Adrenal gland (tissue), 19 donors: Measurements from ENCODE around the gene NUP58. TPM values are rescaled to one million over a fixed set of nuclear protein-coding genes. Genes with fewer than 3 reads are reported as not detected.

ENCODE experiments used
- DNase-seq, 7 donors: peaks; one replicate each; pipeline ENCODE4 v3.0.0-alpha.2; 2019 to 2020
- H3K27ac ChIP-seq, 5 donors: fragments of 200-600 bp; sonication (generic) in 4 of 5; 1 replicate in 3 of 5; 2 replicates in 2 of 5; pipeline versions ENCODE4 v1.5.1 to v1.8.0; 2016 to 2020; ENCODE audit warnings: mild to moderate bottlenecking in 1 of 5
- H3K27me3 ChIP-seq: fragments of 200-600 bp; 2 replicates; pipeline ENCODE4 v1.8.0; 2021
- H3K36me3 ChIP-seq, 2 donors: fragments of 200-600 bp; replicated peaks in 1 of 2; 1 replicate in 1 of 2; 2 replicates in 1 of 2; pipeline versions ENCODE4 v1.5.1 to v1.8.0; 2018 to 2022
- H3K4me1 ChIP-seq, 2 donors: fragments of 200-600 bp; replicated peaks in 1 of 2; 1 replicate in 1 of 2; 2 replicates in 1 of 2; pipeline versions ENCODE4 v1.5.1 to v1.8.0; 2018 to 2021
- H3K4me3 ChIP-seq, 4 donors: fragments of 200-600 bp; sonication (generic) in 3 of 4; one replicate each; pipeline ENCODE4 v1.5.1; 2016 to 2018
- H3K9me3 ChIP-seq, 3 donors: fragments of 200-600 bp; sonication (generic) in 1 of 3; replicated peaks in 1 of 3; 1 replicate in 2 of 3; 2 replicates in 1 of 3; pipeline versions ENCODE4 v1.5.1 to v1.8.0; 2016 to 2021
- POLR2A ChIP-seq, 2 donors: fragments of 450-650 bp; IDR thresholded peaks; one replicate each; pipeline ENCODE4 v1.6.1; 2017; ENCODE audit warnings: antibody characterized with exemption in 2 of 2, mild to moderate bottlenecking in 2 of 2, moderate library complexity in 1 of 2
- WGBS, 4 donors: extraction: QIAGEN DNeasy Blood & Tissue Kit in 2 of 4; methylation state at CpG; one replicate each; pipeline versions ENCODE4 v1.1.5 to v1.1.7; 2013 to 2017; 5-methylcytosine and 5-hydroxymethylcytosine counted together
- intact Hi-C, 2 donors: fragments of 100-400 bp; cut with DNase I; formaldehyde crosslinking; loops; one replicate each; pipeline versions ENCODE4 v1.14.1 to v1.15.0; 2022 to 2023
- long read RNA-seq, 10 donors: library from polyadenylated mRNA in 3 of 10; unstranded in 2 of 10; stranded (forward) in 1 of 10; transcript quantifications; one replicate each; pipeline ENCODE4 v2.0.0 and lab custom pipeline, GENCODE V29; 2021 to 2026
- polyA plus RNA-seq, 3 donors: library from polyadenylated mRNA; stranded (reverse); fragments of 200-250 nt in 2 of 3; fragments of 350-450 nt in 1 of 3; fragmentation: Illumina TruSeq in 1 of 3; extraction: RNeasy Lipid Tissue Mini Kit (QIAGEN cat#74804) in 1 of 3; gene quantifications; one replicate each; pipeline ENCODE4 v1.2.3, GENCODE V29; 2013 to 2014
- total RNA-seq, 9 donors: library from RNA; depleted of rRNA in 4 of 9; stranded (reverse); fragments of >200 nt in 4 of 9; fragments of 120-200 nt in 1 of 9; fragmentation: NEBNext Ultra II Directional in 1 of 9; extraction: Animal tissue kit (Norgen Biotek cat#: 25700) in 1 of 9; gene quantifications; one replicate each; pipeline versions ENCODE4 v1.1.0 to v1.2.4, GENCODE V29; 2013 to 2023
- TF ChIP-seq, protein P1 (sequence below), 6 experiments: fragments of 450-650 bp in 4 of 6; fragments of 200-600 bp in 2 of 6; sonication (generic) in 1 of 6; IDR thresholded peaks; 1 replicate in 5 of 6; 2 replicates in 1 of 6; pipeline versions ENCODE4 v1.5.1 to v1.8.0; 2016 to 2021; ENCODE audit warnings: antibody characterized with exemption in 6 of 6, mild to moderate bottlenecking in 2 of 6, moderate library complexity in 1 of 6
- donor health status: healthy with polysubstance abuse.
- donor health status: Bipolar disorder and iron deficiency.
- donor health status: DM: yes; HTN: yes; CAD: no.
- donor health status: DM: no; HTN: no; CAD: no.
- donor health status: DM: no; HTN: no; CAD: no.
- donor health status: DM: yes; HTN: yes; CAD: no.

The NUP58 gene
- total RNA-seq (10 to 100 TPM; 23.4 to 59.7 (median 41.2) TPM), polyA plus RNA-seq (10 to 100 TPM; 11.2 to 36.3 (median 16.2) TPM)
- long read RNA-seq, donor 1, full-length matches to known transcripts = 7 of 12 reads
- long read RNA-seq, donor 1, partial matches to known transcripts = 5 of 12 reads
- long read RNA-seq, donor 1, other reads (novel, unspliced or antisense) = 0 of 12 reads
- long read RNA-seq, donor 2, full-length matches to known transcripts = 4 of 4 reads
- long read RNA-seq, donor 2, partial matches to known transcripts = 0 of 4 reads
- long read RNA-seq, donor 2, other reads (novel, unspliced or antisense) = 0 of 4 reads
- long read RNA-seq, donor 3, full-length matches to known transcripts = 5 of 17 reads
- long read RNA-seq, donor 3, partial matches to known transcripts = 12 of 17 reads
- long read RNA-seq, donor 3, other reads (novel, unspliced or antisense) = 0 of 17 reads
- long read RNA-seq, donor 4, full-length matches to known transcripts = 1 of 3 reads
- long read RNA-seq, donor 4, partial matches to known transcripts = 1 of 3 reads
- long read RNA-seq, donor 4, other reads (novel, unspliced or antisense) = 1 of 3 reads
- long read RNA-seq, donor 5, full-length matches to known transcripts = 34 of 37 reads
- long read RNA-seq, donor 5, partial matches to known transcripts = 1 of 37 reads
- long read RNA-seq, donor 5, other reads (novel, unspliced or antisense) = 2 of 37 reads
- long read RNA-seq, donor 6, full-length matches to known transcripts = 1 of 1 reads
- long read RNA-seq, donor 6, partial matches to known transcripts = 0 of 1 reads
- long read RNA-seq, donor 6, other reads (novel, unspliced or antisense) = 0 of 1 reads
- long read RNA-seq, donor 7, full-length matches to known transcripts = 5 of 10 reads
- long read RNA-seq, donor 7, partial matches to known transcripts = 5 of 10 reads
- long read RNA-seq, donor 7, other reads (novel, unspliced or antisense) = 0 of 10 reads
- long read RNA-seq, donor 8, full-length matches to known transcripts = 8 of 8 reads
- long read RNA-seq, donor 8, partial matches to known transcripts = 0 of 8 reads
- long read RNA-seq, donor 8, other reads (novel, unspliced or antisense) = 0 of 8 reads
- long read RNA-seq, donor 9, partial matches to known transcripts = 19 of 22 reads
- long read RNA-seq, donor 9, other reads (novel, unspliced or antisense) = 0 of 22 reads
- long read RNA-seq, donor 10, full-length matches to known transcripts = 5 of 5 reads
- long read RNA-seq, donor 10, partial matches to known transcripts = 0 of 5 reads
- long read RNA-seq, donor 10, other reads (novel, unspliced or antisense) = 0 of 5 reads

DNA sequence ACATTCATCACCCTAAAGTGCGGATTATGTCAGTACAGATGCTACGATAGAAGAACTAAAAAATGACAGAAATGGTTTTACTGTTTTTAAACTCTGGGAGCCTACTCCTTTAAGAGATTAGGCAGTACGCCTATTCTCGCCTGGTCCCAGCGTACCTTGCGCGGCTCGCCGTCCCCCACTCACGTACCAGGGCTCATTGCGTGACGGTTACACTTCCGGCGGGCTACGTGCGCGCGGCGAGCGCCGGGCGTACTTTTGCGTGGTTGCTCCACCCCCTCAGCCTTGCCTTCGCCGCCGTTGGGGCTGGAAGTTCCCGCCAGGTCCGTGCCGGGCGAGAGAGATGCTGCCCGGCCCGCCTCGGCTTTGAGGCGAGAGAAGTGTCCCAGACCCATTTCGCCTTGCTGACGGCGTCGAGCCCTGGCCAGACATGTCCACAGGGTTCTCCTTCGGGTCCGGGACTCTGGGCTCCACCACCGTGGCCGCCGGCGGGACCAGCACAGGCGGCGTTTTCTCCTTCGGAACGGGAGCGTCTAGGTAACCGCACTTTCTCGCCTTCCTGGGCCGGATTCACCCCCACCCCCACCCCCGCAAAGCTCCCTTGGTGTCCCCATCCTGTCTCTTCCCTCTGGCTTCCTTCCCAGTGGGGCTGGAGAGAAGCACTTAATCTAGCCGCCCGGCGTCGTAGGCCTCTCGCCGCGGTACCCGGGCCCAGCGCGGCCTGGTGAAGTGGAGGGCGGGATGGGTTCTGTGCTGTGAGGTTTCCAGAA, at the start of gene NUP58:
TSS of gene NUP58 (plus strand) at position 279 of the 767 bp plus-strand sequence. CDS start at position 428, 149 bp downstream.
- TF ChIP-seq, protein P1, sequence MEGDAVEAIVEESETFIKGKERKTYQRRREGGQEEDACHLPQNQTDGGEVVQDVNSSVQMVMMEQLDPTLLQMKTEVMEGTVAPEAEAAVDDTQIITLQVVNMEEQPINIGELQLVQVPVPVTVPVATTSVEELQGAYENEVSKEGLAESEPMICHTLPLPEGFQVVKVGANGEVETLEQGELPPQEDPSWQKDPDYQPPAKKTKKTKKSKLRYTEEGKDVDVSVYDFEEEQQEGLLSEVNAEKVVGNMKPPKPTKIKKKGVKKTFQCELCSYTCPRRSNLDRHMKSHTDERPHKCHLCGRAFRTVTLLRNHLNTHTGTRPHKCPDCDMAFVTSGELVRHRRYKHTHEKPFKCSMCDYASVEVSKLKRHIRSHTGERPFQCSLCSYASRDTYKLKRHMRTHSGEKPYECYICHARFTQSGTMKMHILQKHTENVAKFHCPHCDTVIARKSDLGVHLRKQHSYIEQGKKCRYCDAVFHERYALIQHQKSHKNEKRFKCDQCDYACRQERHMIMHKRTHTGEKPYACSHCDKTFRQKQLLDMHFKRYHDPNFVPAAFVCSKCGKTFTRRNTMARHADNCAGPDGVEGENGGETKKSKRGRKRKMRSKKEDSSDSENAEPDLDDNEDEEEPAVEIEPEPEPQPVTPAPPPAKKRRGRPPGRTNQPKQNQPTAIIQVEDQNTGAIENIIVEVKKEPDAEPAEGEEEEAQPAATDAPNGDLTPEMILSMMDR (IDR thresholded peaks at IDR 0.05) = no peak
- TF ChIP-seq POLR2A (IDR thresholded peaks at IDR 0.05) = peak; percentile 94
- no peaks in the 10 kb centered on the region for H3K36me3 ChIP-seq
- intact Hi-C loops = no loop called here
- 0 to 1% (median 0%) methylated on average over 22 to 64 of the region's 64 CpGs for WGBS, 4 donors
- H3K4me1 ChIP-seq = peaks cover 4 to 11% of the 10 kb centered on the region in 2 donors
- H3K27ac ChIP-seq = peak within 1 kb of the TSS; percentile 84 to 96 (median 93)
- peak; percentile 95 to 98 (median 97) for DNase-seq
- H3K27me3 ChIP-seq = no peaks in the 10 kb centered on the region
- H3K9me3 ChIP-seq = no peaks in the 10 kb centered on the region
- H3K4me3 ChIP-seq = peak within 1 kb of the TSS; percentile 68 to 83 (median 78)

- TF ChIP-seq POLR2A (IDR thresholded peaks at IDR 0.05) = no peak
- TF ChIP-seq, protein P1 (IDR thresholded peaks at IDR 0.05) = no peak
- intact Hi-C loops = no loop called here
- DNase-seq = no peak
- Histone ChIP-seq H3K27me3 (no peaks in the 10 kb centered on the region), H3K4me3 (no peak overlapping the region), H3K9me3 (no peaks in the 10 kb centered on the region), H3K36me3 (peaks cover 0 to 38% of the 10 kb centered on the region in 2 donors), H3K4me1 (peaks cover 0 to 3% of the 10 kb centered on the region in 2 donors), H3K27ac (no peak overlapping the region)
- 78 to 92% (median 84%) methylated on average over 4 of the region's 4 CpGs for WGBS, 4 donors
Measured at GRCh38 chr13:25252225-25252624, 49.2 kb upstream of the NUP58 start.

DNA sequence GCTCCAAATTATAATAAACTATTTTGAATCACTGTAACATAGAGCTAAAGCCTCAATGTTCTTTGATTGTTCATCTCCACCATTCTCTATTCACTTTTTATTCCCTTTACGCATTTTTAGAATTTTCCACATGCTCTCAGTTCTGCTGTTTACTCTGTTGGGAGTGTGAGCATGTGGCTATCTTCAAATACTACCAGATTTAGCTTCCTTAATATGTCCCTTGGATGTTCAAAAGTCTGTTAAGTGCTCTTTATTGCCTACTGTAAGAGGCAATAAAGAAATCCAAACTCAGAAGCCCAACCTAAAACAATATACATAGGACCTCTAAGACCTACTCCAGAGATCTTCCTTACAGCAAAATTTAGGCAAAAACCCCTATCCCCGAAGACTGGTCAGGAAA, 48.7 kb upstream of the NUP58 start:
- no peak for DNase-seq
- TF ChIP-seq POLR2A (IDR thresholded peaks at IDR 0.05) = no peak
- TF ChIP-seq, protein P1 (IDR thresholded peaks at IDR 0.05) = no peak
- intact Hi-C loops = no loop called here
- H3K36me3 ChIP-seq = peaks cover 0 to 42% of the 10 kb centered on the region in 2 donors
- no peak overlapping the region for H3K27ac ChIP-seq
- peaks cover 0 to 3% of the 10 kb centered on the region in 2 donors for H3K4me1 ChIP-seq
- 86 to 96% (median 91%) methylated on average over 2 of the region's 2 CpGs for WGBS, 4 donors
- H3K27me3 ChIP-seq = no peaks in the 10 kb centered on the region
- no peaks in the 10 kb centered on the region for H3K9me3 ChIP-seq
- no peak overlapping the region for H3K4me3 ChIP-seq
